IMR-90 (cell line): ENCODE data around the gene GNA14. TPM values are rescaled to one million over a fixed set of nuclear protein-coding genes. Genes with fewer than 3 reads are reported as not detected.

Experiments
- ATAC-seq: fragments of 200-7000 bp; cut with Tn5 transposase; 2 replicates; pipeline ENCODE4 v1.9.1; 2020; ENCODE audit warnings: low read depth, mild to moderate bottlenecking, moderate library complexity
- BruUV-seq: library from RNA; stranded (reverse); fragments of 400-500 nt; replicated peaks from 2 replicates; lab custom pipeline; 2021; lab: Mats Ljungman, UMichigan
- CTCF ChIA-PET: fragments of 300-600 bp; formaldehyde crosslinking; extraction: SDS; loops from one replicate; lab custom pipeline; 2021; ENCODE audit warnings: antibody characterized with exemption; lab: Yijun Ruan, JAX
- POLR2A ChIA-PET: fragments of 300-600 bp; sonication (Branson Sonifier 250); formaldehyde crosslinking; loops from one replicate; lab custom pipeline; 2022; ENCODE audit warnings: antibody characterized with exemption; ENCODE audit not compliant: unreplicated experiment; lab: Charles Lee
- DNase-seq: peaks from one replicate; pipeline ENCODE4 v3.0.0; 2013
- H2AFZ ChIP-seq: replicated peaks from 2 replicates; pipeline ENCODE3; 2013; ENCODE audit warnings: low read length, mild to moderate bottlenecking; ENCODE audit not compliant: poor library complexity
- H2AK5ac ChIP-seq: 2 replicates; pipeline ENCODE4 v1.6.1; 2013; ENCODE audit warnings: low read depth, low read length, inconsistent platforms
- H2AK9ac ChIP-seq: replicated peaks from 2 replicates; pipeline ENCODE3; 2013; ENCODE audit warnings: mild to moderate bottlenecking, low read depth, low read length, moderate library complexity; ENCODE audit not compliant: poor library complexity
- H2BK120ac ChIP-seq: 2 replicates; pipeline ENCODE4 v1.6.1; 2013; ENCODE audit warnings: low read depth, low read length, inconsistent platforms
- H2BK15ac ChIP-seq: 3 replicates; pipeline ENCODE4 v1.6.1; 2013; ENCODE audit warnings: low read depth, low read length, inconsistent platforms
- H2BK20ac ChIP-seq: 2 replicates; pipeline ENCODE4 v1.6.1; 2013; ENCODE audit warnings: low read depth, mild to moderate bottlenecking, inconsistent platforms, low read length, moderate library complexity
- H2BK5ac ChIP-seq: 2 replicates; pipeline ENCODE4 v1.6.1; 2013; ENCODE audit warnings: mild to moderate bottlenecking, low read depth, low read length, inconsistent platforms; ENCODE audit not compliant: poor library complexity, severe bottlenecking
- H3K14ac ChIP-seq: replicated peaks from 2 replicates; pipeline ENCODE4 v1.6.1; 2013; ENCODE audit warnings: low read depth, low read length, inconsistent platforms
- H3K18ac ChIP-seq: 2 replicates; pipeline ENCODE4 v1.6.1; 2013; ENCODE audit warnings: low read depth, low read length, control low read depth
- H3K23ac ChIP-seq: 2 replicates; pipeline ENCODE4 v1.6.1; 2013; ENCODE audit warnings: low read depth, low read length, inconsistent platforms
- H3K27ac ChIP-seq: 2 replicates; pipeline ENCODE4 v1.5.1; 2013; ENCODE audit warnings: mild to moderate bottlenecking, control low read depth, low read length; ENCODE audit not compliant: insufficient read depth
- H3K27me3 ChIP-seq: 2 replicates; pipeline ENCODE4 v1.6.1; 2013; ENCODE audit warnings: low read length; ENCODE audit not compliant: control insufficient read depth, insufficient read depth
- H3K36me3 ChIP-seq: 2 replicates; pipeline ENCODE4 v1.6.1; 2013; ENCODE audit warnings: low read length, mixed read lengths; ENCODE audit not compliant: control insufficient read depth, insufficient read depth
- H3K4ac ChIP-seq: 2 replicates; pipeline ENCODE4 v1.6.1; 2013; ENCODE audit warnings: low read depth, low read length, inconsistent platforms
- H3K4me1 ChIP-seq: 2 replicates; pipeline ENCODE4 v1.6.1; 2013; ENCODE audit warnings: low read length, mixed read lengths; ENCODE audit not compliant: control insufficient read depth, insufficient read depth
- H3K4me2 ChIP-seq: 2 replicates; pipeline ENCODE4 v1.6.1; 2013; ENCODE audit warnings: low read depth, mild to moderate bottlenecking, control low read depth, low read length, moderate library complexity
- H3K4me3 ChIP-seq: 2 replicates; pipeline ENCODE4 v1.5.1; 2013; ENCODE audit warnings: low read depth, mild to moderate bottlenecking, control low read depth, low read length, moderate library complexity; ENCODE audit not compliant: insufficient read depth
- H3K56ac ChIP-seq: 2 replicates; pipeline ENCODE4 v1.6.1; 2013; ENCODE audit warnings: low read length, inconsistent platforms; ENCODE audit not compliant: insufficient read depth; ENCODE audit errors: extremely low read depth
- H3K79me1 ChIP-seq, 2 experiments: 2 replicates each; pipeline ENCODE4 v1.6.1; 2013; ENCODE audit warnings: low read length in 2 of 2, inconsistent platforms in 1 of 2, low read depth in 1 of 2
- H3K9ac ChIP-seq: 2 replicates; pipeline ENCODE4 v1.6.1; 2013; ENCODE audit warnings: low read depth, low read length, control low read depth
- H3K9me1 ChIP-seq: 2 replicates; pipeline ENCODE4 v1.6.1; 2013; ENCODE audit warnings: low read length, inconsistent platforms; ENCODE audit not compliant: insufficient read depth
- H3K9me3 ChIP-seq: 2 replicates; pipeline ENCODE4 v1.6.1; 2013; ENCODE audit warnings: low read length; ENCODE audit not compliant: control insufficient read depth, insufficient read depth
- H4K20me1 ChIP-seq: 2 replicates; pipeline ENCODE4 v1.6.1; 2013; ENCODE audit warnings: low read length, inconsistent platforms; ENCODE audit not compliant: insufficient read depth
- H4K5ac ChIP-seq: 2 replicates; pipeline ENCODE4 v1.6.1; 2013; ENCODE audit warnings: mild to moderate bottlenecking, low read depth, low read length, control low read depth
- H4K8ac ChIP-seq, 2 experiments: 2 replicates each; pipeline ENCODE4 v1.6.1; 2013; ENCODE audit warnings: low read depth in 2 of 2, low read length in 2 of 2, control low read depth in 1 of 2, inconsistent platforms in 1 of 2
- H4K91ac ChIP-seq: 2 replicates; pipeline ENCODE4 v1.6.1; 2013; ENCODE audit warnings: low read depth, low read length, inconsistent platforms; ENCODE audit not compliant: insufficient read depth
- BHLHE40 ChIP-seq: fragments of 150-350 bp; IDR thresholded peaks from 2 replicates; pipeline ENCODE4 v1.6.1; 2016; ENCODE audit warnings: mild to moderate bottlenecking, low read depth, low read length
- CEBPB ChIP-seq: IDR thresholded peaks from 2 replicates; pipeline ENCODE4 v1.6.1; 2012; ENCODE audit warnings: low read depth, low read length, improper control_type of control experiment
- CHD1 ChIP-seq: IDR thresholded peaks from 2 replicates; pipeline ENCODE4 v1.6.1; 2012; ENCODE audit warnings: low read depth, low read length, improper control_type of control experiment
- FOS ChIP-seq: fragments of 150-350 bp; IDR thresholded peaks from 2 replicates; pipeline ENCODE4 v1.6.1; 2016; ENCODE audit warnings: low read depth, low read length
- MAFK ChIP-seq: IDR thresholded peaks from 2 replicates; pipeline ENCODE4 v1.6.1; 2012; ENCODE audit warnings: low read depth, low read length, improper control_type of control experiment
- MAZ ChIP-seq: IDR thresholded peaks from 2 replicates; pipeline ENCODE4 v1.6.1; 2012; ENCODE audit warnings: low read depth, mild to moderate bottlenecking, low read length, improper control_type of control experiment, moderate library complexity, borderline replicate concordance
- MXI1 ChIP-seq: IDR thresholded peaks from 2 replicates; pipeline ENCODE4 v1.6.1; 2012; ENCODE audit warnings: low read depth, mild to moderate bottlenecking, low read length, moderate library complexity, borderline replicate concordance
- NFE2L2 ChIP-seq: fragments of 150-350 bp; IDR thresholded peaks from 2 replicates; pipeline ENCODE4 v1.6.1; 2016; ENCODE audit warnings: low read depth, mild to moderate bottlenecking, low read length
- RAD21 ChIP-seq: IDR thresholded peaks from 2 replicates; pipeline ENCODE4 v1.6.1; 2012; ENCODE audit warnings: low read length, improper control_type of control experiment
- RFX5 ChIP-seq: IDR thresholded peaks from 2 replicates; pipeline ENCODE4 v1.8.0; 2012; ENCODE audit warnings: low read depth, mild to moderate bottlenecking, low read length, moderate library complexity
- WGBS, 2 experiments: methylation state at CpG; one replicate each; pipeline versions ENCODE4 v1.1.5 to v1.1.7; 2013; ENCODE audit warnings: missing lambda C conversion rate in 2 of 2; ENCODE audit not compliant: insufficient read length in 1 of 2; ENCODE audit errors: extremely low coverage in 2 of 2; 5-methylcytosine and 5-hydroxymethylcytosine counted together
- dilution Hi-C: fragments of 300-500 bp; cut with HindIII; formaldehyde crosslinking; loops from one replicate; pipeline ENCODE4 v1.14.3; 2018; ENCODE audit warnings: low sequenced_read_pairs; ENCODE audit not compliant: unreplicated experiment
- in situ Hi-C: fragments of 300-500 bp; cut with MboI; formaldehyde crosslinking; loops from 3 replicates; pipeline ENCODE4 v1.14.3; 2019; ENCODE audit warnings: low sequenced_read_pairs, inconsistent platforms, mixed read lengths
- intact Hi-C: fragments of 100-400 bp; cut with micrococcal nuclease; formaldehyde crosslinking; loops from 2 replicates; pipeline ENCODE4 v1.10.0; 2022
- polyA plus RNA-seq, 3 experiments: library from polyadenylated mRNA; depleted of rRNA; stranded (reverse); fragments of >200 nt; gene quantifications; 2 replicates each; pipeline ENCODE4 v1.2.3, GENCODE V29; 2012; ENCODE audit warnings: low replicate concordance in 1 of 3
- total RNA-seq: library from RNA; depleted of rRNA; stranded (reverse); fragments of >200 nt; gene quantifications from 2 replicates; pipeline ENCODE4 v1.2.3, GENCODE V29; 2012
- TF ChIP-seq, protein P1 (sequence below): fragments of 150-350 bp; IDR thresholded peaks from 2 replicates; pipeline ENCODE4 v1.6.1; 2016; ENCODE audit warnings: low read depth, mild to moderate bottlenecking, low read length, moderate library complexity, borderline replicate concordance
- TF ChIP-seq, protein P2 (sequence below): fragments of 150-350 bp; IDR thresholded peaks from 2 replicates; pipeline ENCODE4 v1.6.1; 2017; ENCODE audit warnings: mild to moderate bottlenecking, antibody characterized with exemption, low read length, low read depth

The GNA14 gene
- total and polyA plus RNA-seq, 2 of the 4 experiments (the other 2 are of a cell fraction) = under 0.01 to 0.03 TPM

- dilution Hi-C loops = no loop called here
- TF ChIP-seq NFE2L2 (no peak), RFX5 (no peak), MXI1 (no peak), BHLHE40 (no peak), MAZ (no peak), CEBPB (no peak), FOS (no peak), RAD21 (no peak), CHD1 (no peak), MAFK (no peak)
- TF ChIP-seq, protein P1, sequence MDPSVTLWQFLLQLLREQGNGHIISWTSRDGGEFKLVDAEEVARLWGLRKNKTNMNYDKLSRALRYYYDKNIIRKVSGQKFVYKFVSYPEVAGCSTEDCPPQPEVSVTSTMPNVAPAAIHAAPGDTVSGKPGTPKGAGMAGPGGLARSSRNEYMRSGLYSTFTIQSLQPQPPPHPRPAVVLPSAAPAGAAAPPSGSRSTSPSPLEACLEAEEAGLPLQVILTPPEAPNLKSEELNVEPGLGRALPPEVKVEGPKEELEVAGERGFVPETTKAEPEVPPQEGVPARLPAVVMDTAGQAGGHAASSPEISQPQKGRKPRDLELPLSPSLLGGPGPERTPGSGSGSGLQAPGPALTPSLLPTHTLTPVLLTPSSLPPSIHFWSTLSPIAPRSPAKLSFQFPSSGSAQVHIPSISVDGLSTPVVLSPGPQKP = no peak
- TF ChIP-seq, protein P2, sequence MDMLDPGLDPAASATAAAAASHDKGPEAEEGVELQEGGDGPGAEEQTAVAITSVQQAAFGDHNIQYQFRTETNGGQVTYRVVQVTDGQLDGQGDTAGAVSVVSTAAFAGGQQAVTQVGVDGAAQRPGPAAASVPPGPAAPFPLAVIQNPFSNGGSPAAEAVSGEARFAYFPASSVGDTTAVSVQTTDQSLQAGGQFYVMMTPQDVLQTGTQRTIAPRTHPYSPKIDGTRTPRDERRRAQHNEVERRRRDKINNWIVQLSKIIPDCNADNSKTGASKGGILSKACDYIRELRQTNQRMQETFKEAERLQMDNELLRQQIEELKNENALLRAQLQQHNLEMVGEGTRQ = no peak
These were observed 41.6 kb downstream of the GNA14 start for GRCh38 chr9:77606526-77606925.

More at GRCh38 chr9:77606526-77606925, 41.6 kb downstream of the GNA14 start:
- no peak overlapping the region for H2BK20ac ChIP-seq
- H4K20me1 ChIP-seq = no peaks in the 10 kb centered on the region
- no peak overlapping the region for H2AK5ac ChIP-seq
- no CpG with 5 or more reads among the region's 2 CpGs for WGBS, 2 experiments
- no peak overlapping the region for H3K14ac ChIP-seq
- H3K56ac ChIP-seq = no peak overlapping the region
- H4K5ac ChIP-seq = no peak overlapping the region
- H2BK5ac ChIP-seq = no peak overlapping the region
- no peak overlapping the region for H3K4me2 ChIP-seq
- H3K18ac ChIP-seq = no peak overlapping the region
- no peaks in the 10 kb centered on the region for H3K36me3 ChIP-seq
- H2AFZ ChIP-seq = no peak overlapping the region
- no peak overlapping the region for H2BK120ac ChIP-seq
- intact Hi-C loops (no loop called here), in situ Hi-C loops (no loop called here)
- H3K9me3 ChIP-seq = no peaks in the 10 kb centered on the region
- H3K27me3 ChIP-seq = no peaks in the 10 kb centered on the region; the same call in 1 of the 2 replicates
- no peak for DNase-seq
- ChIA-PET POLR2A (no interaction called here), CTCF (no interaction called here)
- ATAC-seq = no peak
- H3K79me1 ChIP-seq = no peaks in the 10 kb centered on the region
- H2BK15ac ChIP-seq = no peak overlapping the region
- no peak overlapping the region for H4K8ac ChIP-seq
- H2AK9ac ChIP-seq = no peak overlapping the region
- H3K9me1 ChIP-seq = no peaks in the 10 kb centered on the region
- no peak overlapping the region for H3K27ac ChIP-seq
- no peak overlapping the region for H3K23ac ChIP-seq
- H3K4me3 ChIP-seq = no peak overlapping the region
- BruUV-seq = no TSS peak
- H3K4ac ChIP-seq = no peak overlapping the region
- no peaks in the 10 kb centered on the region for H3K4me1 ChIP-seq
- no peak overlapping the region for H4K91ac ChIP-seq
- no peak overlapping the region for H3K9ac ChIP-seq
